ENCODE data around the gene ENTPD3.
"Not testable (repeated sequence)": the region's sequence is repeated elsewhere in the genome, so short reads cannot be mapped to it uniquely, and the experiment has no call there.

Gene ENTPD3

GRCh38 chr3:40407611-40408010 lies 20.6 kb downstream of the ENTPD3 start:
- DNase-seq: no peak

- DNase-seq: no peak
Observed at GRCh38 chr3:40414270-40414669, 27.3 kb downstream of the ENTPD3 start.

GRCh38 chr3:40417845-40418543 lies 31.0 kb downstream of the ENTPD3 start:
- DNase-seq: no peak

DNA sequence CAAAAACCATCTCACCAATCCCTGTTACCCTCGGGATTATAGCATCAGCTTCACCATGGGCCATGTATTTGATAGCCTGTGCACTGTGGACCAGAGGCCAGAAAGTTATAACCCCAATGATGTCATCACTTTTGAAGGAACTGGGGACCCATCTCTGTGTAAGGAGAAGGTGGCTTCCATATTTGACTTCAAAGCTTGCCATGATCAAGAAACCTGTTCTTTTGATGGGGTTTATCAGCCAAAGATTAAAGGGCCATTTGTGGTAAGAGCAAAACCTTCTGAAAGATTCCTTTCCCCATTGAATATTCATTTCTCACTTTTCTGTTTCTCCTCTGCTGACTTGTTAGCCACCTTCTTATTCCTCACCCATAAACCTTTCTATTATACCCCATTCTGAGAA lies 35.9 kb downstream of the ENTPD3 start:
- DNase-seq: no peak

- DNase-seq: no peak
Observed at GRCh38 chr3:40427045-40427669, 40.2 kb downstream of the ENTPD3 start.

DNA sequence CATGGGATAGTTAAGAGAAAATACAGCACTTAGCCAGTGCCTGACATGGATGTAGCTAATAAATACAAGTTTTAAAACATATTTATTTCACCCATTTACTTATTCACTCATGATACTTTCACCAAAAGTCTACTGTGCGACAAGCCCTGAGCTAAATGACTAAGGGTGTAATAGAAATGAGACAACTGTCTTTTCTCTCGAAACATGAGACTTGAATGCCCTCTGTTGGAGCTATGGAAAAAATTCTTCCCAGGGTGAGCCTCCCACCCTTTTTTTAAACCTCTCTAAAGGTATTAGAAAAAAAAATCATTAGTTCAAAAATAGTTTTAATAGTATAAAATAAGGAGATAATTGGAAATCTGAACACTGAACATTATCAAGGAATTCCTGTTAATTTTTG lies 45.8 kb downstream of the ENTPD3 start:
- DNase-seq: no peak

DNA sequence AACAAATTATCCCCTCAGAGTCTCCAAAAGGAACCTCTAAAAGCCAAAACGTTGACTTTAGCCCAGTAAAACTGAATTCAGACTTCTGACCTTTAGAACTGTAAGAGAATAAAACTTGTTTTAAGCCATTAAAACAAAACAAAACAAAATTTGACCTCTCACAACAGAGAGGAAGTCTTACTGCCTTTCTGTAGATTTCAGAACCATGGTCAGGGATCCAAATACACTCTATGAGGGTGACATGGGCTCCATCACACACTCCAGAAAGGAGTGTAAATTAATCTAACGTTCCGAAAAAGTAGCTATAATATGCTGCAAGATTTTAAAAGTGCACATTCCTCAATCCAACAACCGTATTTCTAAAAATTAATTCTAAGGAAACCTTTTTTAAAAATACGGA lies 50.9 kb downstream of the ENTPD3 start:
- no peak for DNase-seq

GRCh38 chr3:40445062-40445461 lies 58.1 kb downstream of the ENTPD3 start:
- no peak for DNase-seq

GRCh38 chr3:40445880-40446279 lies 58.9 kb downstream of the ENTPD3 start:
- DNase-seq: no peak

DNA sequence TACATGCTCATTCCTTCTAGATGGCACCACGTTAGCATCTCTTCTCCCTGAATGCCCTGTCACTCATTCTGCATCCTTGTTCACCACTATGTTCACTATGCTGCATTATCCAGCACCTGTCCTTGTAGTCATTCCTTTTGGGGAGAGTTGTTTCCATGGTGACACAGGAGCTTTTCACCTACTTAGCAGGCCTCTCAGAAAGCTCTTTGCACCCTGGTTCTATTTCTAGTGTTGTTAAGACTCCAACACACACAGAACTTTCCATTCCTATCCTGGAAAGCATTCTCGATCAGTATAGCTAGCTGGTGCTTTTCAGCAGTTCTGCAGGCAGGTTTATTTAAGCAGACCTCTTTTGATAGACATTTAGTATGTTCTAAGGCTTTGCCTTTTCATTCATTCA lies 63.5 kb downstream of the ENTPD3 start:
- no peak for DNase-seq

- no peak for DNase-seq
Observed at GRCh38 chr3:40451551-40451950, 64.6 kb downstream of the ENTPD3 start.

DNA sequence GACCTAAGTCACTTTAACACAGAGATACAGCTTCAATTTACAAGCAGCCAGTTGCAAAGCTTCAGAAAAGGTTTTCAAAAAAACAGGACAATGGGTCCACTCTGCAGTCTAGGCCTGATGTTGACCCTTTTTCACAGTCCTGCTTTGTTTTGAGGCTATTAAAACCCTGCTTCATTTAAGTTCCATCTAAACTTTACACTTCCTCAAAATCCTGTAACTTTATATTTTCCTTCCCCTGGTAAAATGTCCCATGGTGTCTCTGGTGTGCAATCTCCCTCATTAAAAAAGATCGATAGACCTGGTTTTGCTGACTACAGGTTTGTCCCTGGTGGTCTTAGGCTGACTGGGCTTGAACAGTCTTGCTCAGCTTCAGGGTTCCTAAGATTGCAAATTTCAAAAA lies 65.1 kb downstream of the ENTPD3 start:
- no peak for DNase-seq

DNA sequence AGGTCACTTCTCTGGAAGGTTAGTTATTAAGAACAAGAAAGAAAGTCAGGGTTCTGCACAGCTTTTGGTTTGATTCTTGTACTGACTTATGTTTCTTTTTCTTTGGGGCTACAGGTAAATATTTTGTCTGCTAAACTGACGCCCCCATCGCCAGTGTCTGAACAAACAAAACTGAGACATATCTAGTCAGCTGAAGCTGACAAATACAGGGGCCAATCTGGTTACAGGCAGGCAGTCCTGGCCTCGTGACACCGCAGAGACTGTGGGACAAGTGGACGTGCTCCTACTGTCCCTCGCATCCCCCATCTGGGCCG lies 65.5 kb downstream of the ENTPD3 start:
- DNase-seq: no peak

DNA sequence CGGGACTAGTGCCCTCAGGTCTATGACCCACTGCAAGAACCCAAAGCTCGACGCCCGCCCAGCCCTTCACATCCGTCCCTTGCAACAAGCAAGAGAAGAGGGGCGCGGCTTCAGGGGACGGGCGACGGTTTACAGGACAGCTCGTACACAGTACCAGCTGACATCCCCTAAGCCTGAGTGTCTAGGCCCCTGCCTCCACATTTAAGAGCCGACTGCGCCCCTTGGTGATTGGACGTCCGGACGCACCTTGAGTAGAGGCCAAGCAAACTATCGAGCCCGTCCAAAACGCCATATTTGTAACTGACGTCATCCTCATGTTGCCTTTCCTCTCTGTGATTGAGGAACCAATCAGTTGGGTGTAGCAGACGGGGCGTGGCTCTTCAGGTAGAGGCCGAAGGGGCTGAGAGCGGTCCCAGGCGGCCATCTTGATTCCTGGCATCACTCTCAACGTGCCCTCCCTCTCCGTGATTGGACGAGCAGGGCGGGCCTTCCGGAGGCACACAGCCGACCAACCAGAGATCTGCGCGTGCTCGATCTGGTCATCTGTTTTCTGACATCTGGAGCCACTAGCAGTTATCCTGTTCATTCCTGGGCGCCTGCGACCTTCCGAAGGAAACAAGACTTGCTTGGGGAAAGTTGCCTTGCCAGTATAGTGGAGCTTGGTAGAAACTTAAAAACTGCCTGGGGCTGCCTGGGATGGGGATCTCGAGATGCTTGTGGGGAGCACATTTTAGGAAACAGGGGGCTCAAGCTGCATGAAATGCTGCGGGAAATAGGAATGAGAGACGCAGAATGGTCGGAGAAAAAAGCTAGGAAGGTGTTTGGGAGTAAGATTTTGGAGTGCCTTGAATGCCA lies 66.1 kb downstream of the ENTPD3 start:
- DNase-seq: peak; percentile 87

DNA sequence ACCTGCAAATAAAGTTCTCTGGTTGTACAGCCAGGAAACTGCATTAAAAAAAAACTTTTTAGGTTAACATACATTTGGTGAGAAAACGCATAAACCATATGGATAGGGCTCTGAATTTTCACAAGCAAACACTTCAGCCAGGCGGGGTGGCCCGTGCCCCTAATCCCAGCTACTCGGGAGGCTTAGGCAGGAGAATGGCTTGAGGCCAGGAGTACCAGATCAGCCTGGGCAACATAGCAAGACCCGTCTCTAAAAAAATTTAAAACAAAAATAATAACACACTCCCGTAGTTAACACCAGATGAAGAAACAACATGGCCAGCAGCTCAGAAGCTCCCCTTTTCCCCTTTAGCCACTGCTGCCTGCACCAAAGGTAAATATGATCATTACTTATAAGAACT lies 66.9 kb downstream of the ENTPD3 start:
- DNase-seq: no peak

- DNase-seq: no peak
Observed at GRCh38 chr3:40455328-40455727, 68.3 kb downstream of the ENTPD3 start.

DNA sequence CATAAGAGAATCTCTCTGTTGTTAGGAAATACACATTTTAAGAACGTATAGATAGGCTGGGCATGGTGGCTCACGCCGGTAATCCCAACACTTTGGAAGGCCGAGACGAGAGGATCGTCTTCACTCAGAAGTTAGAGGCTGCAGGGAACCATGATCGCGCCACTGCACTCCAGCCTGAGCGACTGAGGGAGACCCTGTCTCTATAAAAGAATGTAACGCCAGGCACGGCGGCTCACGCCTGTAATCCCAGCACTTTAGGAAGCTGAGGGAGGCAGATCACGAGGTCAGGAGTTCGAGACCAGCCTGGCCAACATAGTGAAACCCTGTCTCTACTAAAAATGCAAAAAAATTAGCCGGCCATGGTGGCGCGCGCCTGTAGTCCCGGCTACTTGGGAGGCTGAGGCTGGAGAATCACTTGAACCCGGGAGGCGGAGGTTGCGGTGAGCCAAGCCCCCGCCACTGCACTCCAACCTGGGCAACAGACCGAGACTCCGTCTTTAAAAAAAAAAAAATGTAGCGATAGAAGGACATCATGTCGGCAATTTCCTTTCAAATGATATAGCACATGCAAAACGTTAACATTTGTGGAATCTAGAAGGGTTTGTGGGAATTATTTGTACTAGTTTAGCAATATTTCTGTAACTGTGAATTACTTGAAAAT lies 69.4 kb downstream of the ENTPD3 start:
- no peak for DNase-seq

- DNase-seq: peak; percentile 85 to 90
Observed at GRCh38 chr3:40456940-40457823, 70.2 kb downstream of the ENTPD3 start, which contains the start of gene RPL14. Gene RPL14, plus strand, starts transcription at chr3:40457339. Its CDS starts 133 bp downstream, at chr3:40457472.

DNA sequence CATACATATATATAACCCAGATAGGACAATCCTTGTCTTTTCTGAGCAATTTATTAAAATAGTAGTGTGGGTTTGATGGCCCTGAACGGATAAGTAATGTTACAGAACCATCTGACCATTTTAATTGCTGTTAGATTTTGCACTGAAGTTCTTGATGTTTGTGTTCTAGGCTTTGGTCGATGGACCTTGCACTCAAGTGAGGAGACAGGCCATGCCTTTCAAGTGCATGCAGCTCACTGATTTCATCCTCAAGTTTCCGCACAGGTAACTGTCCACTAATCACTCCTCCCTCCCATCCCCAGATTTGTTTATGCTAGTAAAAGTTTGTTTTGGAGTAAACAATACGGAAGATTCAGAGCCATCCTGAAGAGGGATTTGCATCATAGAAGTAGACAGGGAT lies 71.5 kb downstream of the ENTPD3 start:
- no peak for DNase-seq

GRCh38 chr3:40460481-40460880 lies 73.5 kb downstream of the ENTPD3 start:
- DNase-seq: not testable (repeated sequence)

GRCh38 chr3:40461161-40461560 lies 74.2 kb downstream of the ENTPD3 start:
- no peak for DNase-seq

DNA sequence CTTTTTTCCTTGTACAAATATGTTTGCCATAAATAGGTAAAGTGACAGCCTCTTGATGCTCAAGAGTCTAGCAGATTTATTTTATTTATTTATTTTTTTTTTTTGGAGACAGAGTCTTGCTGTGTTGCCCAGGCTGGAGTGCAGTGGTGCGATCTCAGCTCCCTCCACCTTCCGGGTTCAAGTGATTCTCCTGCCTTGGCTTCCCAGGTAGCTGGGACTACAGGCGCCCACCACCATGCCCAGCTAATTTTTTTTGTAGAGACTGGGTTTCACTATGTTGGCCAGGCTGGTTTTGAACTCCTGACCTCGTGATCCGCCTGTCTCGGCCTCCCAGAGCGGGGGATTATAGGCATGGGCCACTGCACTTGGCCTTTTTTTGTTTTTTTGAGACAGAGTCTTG lies 75.9 kb downstream of the ENTPD3 start:
- DNase-seq: not testable (repeated sequence)

All from stimulated activated CD4-positive, alpha-beta T cell treated with anti-CD3 and anti-CD28 coated beads, Interleukin-2, amount 100 ng/mL, for 48 hours (primary cell).